Hematopoietic multipotent progenitor cell treated with erythropoietin and hydrocortisone succinate and interleukin-3 and kit ligand, for 6 days (in vitro differentiated cells): Measurements from ENCODE around the gene PIK3C2A.
A peak's percentile ranks its signal among the peaks of the same experiment; 100 is the strongest.

Source experiments
- DNase-seq: peaks from one replicate; pipeline ENCODE4 v3.0.0-alpha.2; 2015

PIK3C2A gene

DNA sequence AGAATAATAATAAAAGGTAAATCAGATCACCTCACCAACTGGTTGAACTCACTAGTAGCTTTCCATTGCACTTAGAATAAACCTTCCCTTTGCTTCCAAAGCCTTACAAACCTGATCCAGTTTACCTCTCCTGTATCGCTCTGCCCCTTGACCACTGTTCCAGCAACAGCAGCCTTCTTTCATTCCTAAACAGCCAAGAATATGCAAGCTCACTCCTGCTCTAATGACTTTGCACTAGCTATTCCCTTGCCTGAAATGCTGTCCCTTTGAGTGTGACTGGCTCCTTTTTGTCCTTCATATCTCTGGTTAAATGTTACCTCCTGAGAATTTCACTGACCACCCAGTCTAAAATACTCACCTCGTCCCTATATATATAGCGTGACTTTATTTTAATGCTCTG, 9.6 kb upstream of the PIK3C2A start:
- no peak for DNase-seq

DNA sequence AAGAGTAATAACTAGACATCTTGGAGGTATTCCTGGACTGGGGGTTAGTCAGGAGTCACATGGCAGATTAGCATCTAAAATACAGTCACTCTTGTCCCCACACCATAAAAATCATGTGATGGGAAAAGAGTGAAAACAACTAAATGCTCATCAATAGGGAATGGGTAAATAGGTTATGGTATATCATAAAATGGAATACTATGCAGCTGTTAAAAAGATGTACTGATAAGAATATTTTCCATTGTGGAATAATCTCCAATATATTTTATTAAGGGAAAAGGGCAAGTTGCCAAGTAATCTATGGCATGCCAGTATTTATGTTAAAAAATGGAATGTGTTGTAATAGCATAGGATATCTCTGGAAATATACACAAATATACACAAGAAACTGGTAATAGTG, 6.6 kb upstream of the PIK3C2A start:
- no peak for DNase-seq

DNA sequence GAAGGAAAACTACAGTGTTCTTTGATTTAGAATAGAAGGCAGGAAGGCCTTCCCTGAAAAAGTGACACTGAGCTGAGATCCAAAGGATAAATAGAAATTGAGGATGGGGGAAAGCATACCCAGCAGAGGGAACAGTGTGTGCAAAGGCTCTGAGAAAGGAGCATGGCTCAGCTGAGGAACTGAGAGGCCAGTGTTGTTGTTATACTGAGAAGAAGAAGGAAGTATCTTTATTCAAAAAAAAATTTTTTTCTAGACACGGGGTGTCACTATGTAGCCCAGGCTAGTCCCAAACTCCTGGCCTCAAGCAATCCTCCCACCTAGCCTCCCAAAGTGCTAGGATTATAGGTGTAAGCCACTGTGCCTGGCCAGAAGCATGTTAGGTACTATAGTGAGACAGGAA, 3.5 kb upstream of the PIK3C2A start:
- DNase-seq: no peak

DNA sequence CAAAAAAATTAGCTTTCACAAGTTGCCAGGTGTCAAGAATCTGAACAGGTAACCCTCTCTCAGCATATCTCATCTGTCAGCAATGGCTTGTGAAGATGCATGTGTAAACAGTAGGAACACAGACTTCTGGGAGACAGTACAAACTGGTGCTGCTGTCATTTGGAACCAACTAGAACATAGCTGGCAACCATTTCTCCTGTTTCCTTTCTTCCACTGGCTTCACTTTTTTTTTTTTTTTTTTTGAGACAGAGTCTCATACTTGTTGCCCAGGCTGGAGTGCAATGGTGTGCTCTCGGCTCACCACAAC, 2.1 kb upstream of the PIK3C2A start:
- no peak for DNase-seq

DNA sequence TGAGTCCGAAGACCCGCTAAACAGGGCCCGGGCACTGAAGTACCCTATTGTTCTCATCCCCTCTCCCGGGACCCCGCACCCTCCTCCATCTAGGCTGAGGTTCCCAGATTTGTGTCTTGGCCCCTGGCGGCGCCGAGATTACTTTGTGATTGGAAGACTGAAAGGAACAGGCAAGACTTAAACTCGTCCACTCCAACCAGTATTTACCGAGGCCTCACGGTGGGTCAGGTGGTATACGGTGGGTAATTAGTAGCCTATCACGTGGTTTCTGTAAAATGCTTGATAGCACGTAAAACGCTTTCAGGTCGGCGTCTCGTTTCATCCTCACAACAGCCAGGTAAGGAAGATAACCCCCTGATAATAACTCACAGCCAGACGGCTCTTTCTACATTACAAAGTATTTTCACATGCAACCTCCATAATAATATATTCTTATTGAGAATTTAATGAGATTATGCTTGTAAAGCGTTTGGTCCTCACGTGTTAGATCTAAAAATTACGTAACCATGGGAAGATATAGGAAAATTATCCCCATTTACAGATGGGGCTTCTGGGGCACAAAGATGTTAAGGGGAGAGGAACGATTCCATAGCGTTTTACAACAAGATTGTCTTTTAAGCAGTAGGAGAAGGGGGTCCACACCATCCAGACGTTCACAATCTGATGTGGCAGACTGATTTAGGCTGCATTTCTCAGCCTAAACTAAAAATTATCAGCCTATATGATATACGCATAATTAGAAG, 642 bp upstream of the PIK3C2A start:
- DNase-seq: peak; percentile 78

GRCh38 chr11:17206463-17206862, 1.3 kb downstream of the PIK3C2A start:
- DNase-seq: no peak

GRCh38 chr11:17197431-17197898, 10.3 kb downstream of the PIK3C2A start:
- DNase-seq: no peak

DNA sequence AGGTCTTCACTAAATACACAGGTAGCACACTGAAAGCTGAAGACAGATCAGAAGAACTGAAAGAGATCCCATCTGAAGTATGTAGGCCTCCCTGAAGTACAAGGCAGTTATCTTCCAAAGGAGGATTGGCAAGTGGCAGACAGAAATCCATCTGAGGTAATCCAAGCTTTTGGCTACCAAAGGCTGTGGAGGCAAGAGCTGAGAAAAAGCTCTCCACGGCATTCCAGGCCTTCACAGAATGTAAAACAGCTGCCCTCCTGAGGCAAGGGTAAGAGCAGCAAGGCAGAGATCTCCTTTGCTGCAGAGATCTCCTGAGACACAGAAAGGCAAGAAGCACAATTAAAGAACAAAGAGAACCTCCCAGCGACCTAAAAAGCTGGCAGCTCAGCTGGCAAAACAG, 19.1 kb downstream of the PIK3C2A start:
- no peak for DNase-seq

DNA sequence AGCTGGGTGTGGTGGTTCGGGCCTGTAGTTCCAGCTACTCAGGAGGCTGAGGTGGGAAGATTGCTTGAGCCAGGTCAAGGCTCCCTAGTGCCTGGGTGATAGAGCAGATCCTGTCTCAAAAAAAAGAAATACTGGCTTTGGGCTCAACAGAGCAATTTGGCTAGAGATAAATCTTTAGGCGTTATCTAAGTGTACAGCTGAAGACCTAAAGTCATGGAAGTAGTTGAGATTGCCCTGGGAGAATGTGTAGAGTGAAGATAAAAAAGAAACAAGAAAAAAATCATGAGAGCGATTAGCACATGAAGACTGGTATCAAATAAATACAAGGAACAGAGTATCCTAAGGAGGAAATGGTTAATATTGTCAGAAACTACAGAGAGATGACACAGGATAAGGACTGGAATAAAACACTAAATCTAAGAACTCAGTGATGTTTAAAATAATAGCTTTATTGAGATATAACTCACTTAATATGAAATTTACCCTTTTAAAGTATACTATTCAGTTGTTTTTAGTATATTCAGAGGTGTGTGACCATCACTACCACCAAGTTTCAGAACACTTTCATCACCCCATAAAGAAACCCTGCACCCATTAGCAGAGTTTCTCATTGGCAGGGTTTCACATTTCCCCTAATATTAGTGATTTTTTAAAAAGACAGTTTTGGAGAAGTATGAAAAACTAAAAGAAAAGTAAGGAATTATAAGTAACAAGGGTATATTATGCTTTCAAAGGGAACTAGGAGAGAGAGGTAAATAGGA, 20.7 kb downstream of the PIK3C2A start:
- peak; percentile 92 for DNase-seq

GRCh38 chr11:17185938-17186337, 21.8 kb downstream of the PIK3C2A start:
- no peak for DNase-seq

- DNase-seq: no peak
Measured at GRCh38 chr11:17184882-17185587, 22.8 kb downstream of the PIK3C2A start.

GRCh38 chr11:17183836-17184235, 23.9 kb downstream of the PIK3C2A start:
- no peak for DNase-seq

- no peak for DNase-seq
Measured at GRCh38 chr11:17179970-17180369, 27.8 kb downstream of the PIK3C2A start.

GRCh38 chr11:17173332-17173731, 34.5 kb downstream of the PIK3C2A start:
- DNase-seq: no peak

DNA sequence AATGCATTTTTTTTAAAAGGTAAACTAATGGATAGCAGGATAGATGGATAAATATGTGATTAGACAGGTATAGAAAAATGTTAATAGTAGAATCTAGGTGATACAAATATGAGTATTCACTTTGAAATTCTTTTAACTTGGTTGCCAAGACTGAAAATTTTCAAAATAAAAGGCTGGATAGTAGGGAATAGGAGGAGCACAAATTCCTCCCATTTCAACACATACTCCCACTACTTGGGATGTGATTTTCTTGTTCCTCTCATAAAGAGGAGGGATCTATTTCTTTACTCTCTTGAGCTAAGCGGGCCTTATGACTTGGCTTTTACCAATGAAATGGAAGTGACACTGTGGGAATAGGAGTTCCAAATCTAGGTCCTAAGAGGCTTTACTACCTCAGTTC, 35.9 kb downstream of the PIK3C2A start:
- DNase-seq: no peak

GRCh38 chr11:17171343-17171742, 36.4 kb downstream of the PIK3C2A start:
- no peak for DNase-seq

DNA sequence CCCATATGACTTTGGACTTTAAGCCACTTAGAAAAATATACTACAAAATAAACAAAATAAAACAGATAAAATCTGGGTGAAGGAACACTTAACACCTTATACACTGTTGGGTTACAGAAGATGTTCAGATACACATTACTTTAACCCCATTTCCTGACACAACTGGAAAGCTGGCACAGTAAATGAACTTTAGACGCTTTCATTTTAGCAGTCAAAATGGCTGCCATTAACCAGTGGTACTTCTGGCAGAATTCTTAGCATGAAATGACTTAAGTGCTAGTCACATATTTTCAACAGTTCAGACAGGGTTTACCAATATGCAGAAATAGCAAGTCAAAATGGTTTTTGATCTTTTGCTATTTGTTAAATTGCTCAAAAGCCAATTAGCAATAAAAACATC, 37.9 kb downstream of the PIK3C2A start:
- DNase-seq: no peak

- DNase-seq: no peak
Measured at GRCh38 chr11:17165247-17165890, 42.4 kb downstream of the PIK3C2A start.

GRCh38 chr11:17164361-17165246, 43.2 kb downstream of the PIK3C2A start:
- DNase-seq: peak; percentile 39

- DNase-seq: no peak
Measured at GRCh38 chr11:17163736-17164135, 44.0 kb downstream of the PIK3C2A start.

- DNase-seq: peak; percentile 69
Measured at GRCh38 chr11:17163291-17163690, 44.5 kb downstream of the PIK3C2A start.

DNA sequence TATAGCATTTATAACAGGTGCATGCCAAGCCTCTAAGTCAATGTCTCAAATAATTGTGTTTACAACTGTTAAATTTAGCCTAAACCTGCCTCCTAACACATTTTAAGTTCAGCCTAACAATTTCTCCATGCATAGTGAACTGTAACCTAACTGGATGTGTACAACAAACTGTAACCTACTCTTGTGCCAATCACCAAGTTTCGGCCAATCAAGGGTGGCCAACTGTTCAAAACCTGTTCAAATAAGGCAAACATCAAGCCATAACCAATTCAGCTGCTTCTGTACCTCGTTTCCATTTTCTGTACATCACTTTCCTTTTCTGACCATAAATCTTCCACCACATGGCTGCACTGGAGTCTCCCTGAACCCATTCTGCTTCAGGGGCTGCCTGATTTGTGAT, 45.4 kb downstream of the PIK3C2A start:
- DNase-seq: no peak
